ENCODE data around the gene C12orf42.

C12orf42 gene

DNA sequence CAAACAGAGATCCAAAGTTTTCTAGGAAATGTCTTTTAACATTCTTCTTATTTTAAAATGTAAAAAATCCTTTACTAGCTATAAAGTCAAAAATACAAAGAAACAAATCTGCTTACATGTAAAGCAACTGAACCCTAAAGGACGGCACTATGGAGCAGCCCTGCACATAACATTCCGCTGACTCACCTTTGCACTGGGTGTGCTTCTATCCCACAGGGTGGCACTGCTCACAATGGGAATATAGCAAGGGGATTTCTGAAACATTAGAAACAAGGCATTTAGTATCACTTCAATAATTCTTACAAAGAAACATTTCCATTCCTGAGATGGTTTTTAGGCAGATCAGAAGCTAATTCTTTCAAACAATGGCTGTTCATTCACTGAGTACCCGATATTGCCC lies 94.3 kb downstream of the C12orf42 start:
- DNase-seq (ENCODE audit: low read depth), result no peak
- TF ChIP-seq CTCF (conservative IDR thresholded peaks at IDR 0.05; ENCODE audit: low read depth, low read length), result no peak
- H3K4me3 ChIP-seq (ENCODE audit: low read length), result no peak overlapping the region

- no peak for DNase-seq (ENCODE audit: low read depth)
- TF ChIP-seq CTCF (conservative IDR thresholded peaks at IDR 0.05; ENCODE audit: low read depth, low read length), result no peak
- no peak overlapping the region for H3K4me3 ChIP-seq (ENCODE audit: low read length)
Observed at GRCh38 chr12:103399986-103400385, 95.8 kb downstream of the C12orf42 start.

GRCh38 chr12:103397536-103397935 lies 98.2 kb downstream of the C12orf42 start:
- no peak for DNase-seq (ENCODE audit: low read depth)
- no peak overlapping the region for H3K4me3 ChIP-seq (ENCODE audit: low read length)
- no peak for TF ChIP-seq CTCF (conservative IDR thresholded peaks at IDR 0.05; ENCODE audit: low read depth, low read length)

- no peak for TF ChIP-seq CTCF (conservative IDR thresholded peaks at IDR 0.05; ENCODE audit: low read depth, low read length)
- H3K4me3 ChIP-seq (ENCODE audit: low read length), result no peak overlapping the region
- DNase-seq (ENCODE audit: low read depth), result no peak
Observed at GRCh38 chr12:103392722-103393121, 103.0 kb downstream of the C12orf42 start.

- TF ChIP-seq CTCF (conservative IDR thresholded peaks at IDR 0.05; ENCODE audit: low read depth, low read length), result no peak
- no peak overlapping the region for H3K4me3 ChIP-seq (ENCODE audit: low read length)
Observed at GRCh38 chr12:103391103-103391502, 104.7 kb downstream of the C12orf42 start.

GRCh38 chr12:103387385-103387784 lies 108.4 kb downstream of the C12orf42 start:
- DNase-seq (ENCODE audit: low read depth), result no peak
- TF ChIP-seq CTCF (conservative IDR thresholded peaks at IDR 0.05; ENCODE audit: low read depth, low read length), result no peak
- no peak overlapping the region for H3K4me3 ChIP-seq (ENCODE audit: low read length)

More at GRCh38 chr12:103391103-103391502, 104.7 kb downstream of the C12orf42 start:
- no peak for DNase-seq (ENCODE audit: low read depth)

DNA sequence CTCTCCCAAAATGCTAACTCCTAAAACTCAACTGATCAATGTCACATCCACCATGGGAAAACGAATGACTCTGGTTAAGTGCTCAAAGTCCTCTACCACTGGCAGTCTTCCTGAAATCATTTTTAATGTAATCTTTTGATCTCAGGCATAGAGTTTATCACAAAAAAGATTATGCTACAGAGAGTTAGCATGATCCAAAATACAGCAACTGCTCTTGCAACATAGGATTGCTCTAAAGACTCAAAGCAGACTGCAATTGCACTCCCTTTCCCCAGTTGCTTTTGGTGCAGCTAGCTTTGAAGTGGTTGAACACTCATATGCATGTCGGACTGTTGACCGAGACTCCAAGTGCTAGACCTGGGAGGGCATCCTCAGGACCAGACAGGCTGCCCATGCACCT lies 109.3 kb downstream of the C12orf42 start:
- DNase-seq (ENCODE audit: low read depth), result no peak

More for the DNA sequence above, 109.3 kb downstream of the C12orf42 start:
- no peak overlapping the region for H3K4me3 ChIP-seq (ENCODE audit: low read length)
- no peak for TF ChIP-seq CTCF (conservative IDR thresholded peaks at IDR 0.05; ENCODE audit: low read depth, low read length)

All from retinal pigment epithelial cell (primary cell).